Forelimb muscle (tissue), 1 donor: ENCODE measurements around the gene BACE1. TPM values are rescaled to one million over a fixed set of nuclear protein-coding genes. Genes with fewer than 3 reads are reported as not detected.
"Not testable (repeated sequence)": the region's sequence is repeated elsewhere in the genome, so short reads cannot be mapped to it uniquely, and the experiment has no call there.

ENCODE experiments used
- DNase-seq: peaks from one replicate; pipeline ENCODE4 v3.0.0-alpha.2; 2013; ENCODE audit warnings: low read depth
- polyA plus RNA-seq: library from polyadenylated mRNA; unstranded; fragments of 120-200 nt; gene quantifications from one replicate; pipeline ENCODE4 v1.2.1, GENCODE V29; 2013; ENCODE audit not compliant: insufficient read length

The BACE1 gene
- polyA plus RNA-seq, 1 donor: 35.4 TPM

- DNase-seq: no peak
These were observed 42.3 kb downstream of the BACE1 start for GRCh38 chr11:117273550-117274289.

- DNase-seq: not testable (repeated sequence)
These were observed 43.9 kb downstream of the BACE1 start for GRCh38 chr11:117272175-117272574.

GRCh38 chr11:117271208-117271607 is 44.8 kb downstream of the BACE1 start:
- DNase-seq: no peak

- no peak for DNase-seq
These were observed 46.2 kb downstream of the BACE1 start for GRCh38 chr11:117269856-117270255.

- DNase-seq: no peak
These were observed 50.3 kb downstream of the BACE1 start for GRCh38 chr11:117265745-117266144.

GRCh38 chr11:117264624-117265323 is 51.3 kb downstream of the BACE1 start:
- DNase-seq: not testable (repeated sequence)

GRCh38 chr11:117259417-117259816 is 56.6 kb downstream of the BACE1 start:
- DNase-seq: no peak

GRCh38 chr11:117258576-117258975 is 57.5 kb downstream of the BACE1 start:
- no peak for DNase-seq

- DNase-seq: no peak
These were observed 59.5 kb downstream of the BACE1 start for GRCh38 chr11:117256573-117256972.

GRCh38 chr11:117255966-117256365 is 60.1 kb downstream of the BACE1 start:
- no peak for DNase-seq

GRCh38 chr11:117251506-117251905 is 64.5 kb downstream of the BACE1 start:
- no peak for DNase-seq

- no peak for DNase-seq
These were observed 66.5 kb downstream of the BACE1 start for GRCh38 chr11:117249571-117249970.

GRCh38 chr11:117248341-117248740 is 67.7 kb downstream of the BACE1 start:
- DNase-seq: no peak

GRCh38 chr11:117239295-117239694 is 76.8 kb downstream of the BACE1 start:
- DNase-seq: no peak

GRCh38 chr11:117238221-117238620 is 77.8 kb downstream of the BACE1 start:
- DNase-seq: no peak

Other genes with a start within 250 kb of the BACE1 start
- gene SIK3, start 217.8 kb downstream of the BACE1 start, polyA plus RNA-seq: 36.5 TPM
- 46.8 TPM for gene PAFAH1B2, start 172.0 kb downstream of the BACE1 start, polyA plus RNA-seq
- 37.0 TPM for gene SIDT2, start 137.5 kb downstream of the BACE1 start, polyA plus RNA-seq
- gene TAGLN, start 116.9 kb downstream of the BACE1 start, polyA plus RNA-seq: 75.4 TPM
- 25.4 TPM for gene PCSK7, start 84.2 kb downstream of the BACE1 start, polyA plus RNA-seq
- 17.8 TPM for gene RNF214, start 83.6 kb downstream of the BACE1 start, polyA plus RNA-seq
- 11.9 TPM for gene BACE1-AS, start 24.9 kb downstream of the BACE1 start, polyA plus RNA-seq
- 13.7 TPM for gene CEP164, start 11.6 kb upstream of the BACE1 start, polyA plus RNA-seq